Astrocyte of the cerebellum (primary cell): ENCODE results near the gene DEAF1.

Experiments used
- DNase-seq: peaks from one replicate; pipeline ENCODE4 v3.0.0-alpha.2; 2011; ENCODE audit warnings: low read depth
- H3K4me3 ChIP-seq: 2 replicates; pipeline ENCODE4 v1.5.1; 2011; ENCODE audit warnings: mild to moderate bottlenecking, low read depth, low read length, moderate library complexity
- in situ Hi-C: cut with HindIII; loops from 2 replicates; pipeline ENCODE4 v1.10.0; 2017; ENCODE audit warnings: low sequenced_read_pairs
- TF ChIP-seq, protein P1 (sequence below): IDR thresholded peaks from 2 replicates; pipeline ENCODE4 v1.5.1; 2012; ENCODE audit warnings: low read length, low read depth, moderate library complexity, mild to moderate bottlenecking; ENCODE audit errors: missing control alignments

DEAF1 gene

DNA sequence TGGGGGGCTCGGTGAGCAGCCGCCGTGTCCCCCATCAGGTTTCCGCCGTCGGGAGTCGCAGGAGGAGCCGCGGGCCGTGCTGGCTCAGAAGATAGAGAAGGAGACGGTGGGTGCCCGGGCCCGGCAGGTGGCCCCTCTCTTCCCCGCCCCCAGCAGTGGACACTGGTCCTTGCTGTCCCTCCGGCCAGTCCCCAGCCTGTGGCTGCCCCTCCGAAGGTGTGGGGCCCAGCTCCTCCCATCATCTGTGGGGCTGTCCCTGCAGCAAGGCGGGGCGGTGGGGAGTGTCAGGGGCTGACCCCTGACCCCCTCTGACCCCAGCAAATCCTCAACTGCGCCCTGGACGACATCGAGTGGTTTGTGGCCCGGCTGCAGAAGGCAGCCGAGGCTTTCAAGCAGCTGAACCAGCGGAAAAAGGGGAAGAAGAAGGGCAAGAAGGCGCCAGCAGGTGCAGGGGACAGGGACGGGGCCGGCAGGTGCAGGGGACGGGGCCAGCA lies 26.3 kb upstream of the DEAF1 start:
- no peak overlapping the region for H3K4me3 ChIP-seq
- in situ Hi-C loops: no loop called here
- no peak for DNase-seq
- TF ChIP-seq, protein P1, sequence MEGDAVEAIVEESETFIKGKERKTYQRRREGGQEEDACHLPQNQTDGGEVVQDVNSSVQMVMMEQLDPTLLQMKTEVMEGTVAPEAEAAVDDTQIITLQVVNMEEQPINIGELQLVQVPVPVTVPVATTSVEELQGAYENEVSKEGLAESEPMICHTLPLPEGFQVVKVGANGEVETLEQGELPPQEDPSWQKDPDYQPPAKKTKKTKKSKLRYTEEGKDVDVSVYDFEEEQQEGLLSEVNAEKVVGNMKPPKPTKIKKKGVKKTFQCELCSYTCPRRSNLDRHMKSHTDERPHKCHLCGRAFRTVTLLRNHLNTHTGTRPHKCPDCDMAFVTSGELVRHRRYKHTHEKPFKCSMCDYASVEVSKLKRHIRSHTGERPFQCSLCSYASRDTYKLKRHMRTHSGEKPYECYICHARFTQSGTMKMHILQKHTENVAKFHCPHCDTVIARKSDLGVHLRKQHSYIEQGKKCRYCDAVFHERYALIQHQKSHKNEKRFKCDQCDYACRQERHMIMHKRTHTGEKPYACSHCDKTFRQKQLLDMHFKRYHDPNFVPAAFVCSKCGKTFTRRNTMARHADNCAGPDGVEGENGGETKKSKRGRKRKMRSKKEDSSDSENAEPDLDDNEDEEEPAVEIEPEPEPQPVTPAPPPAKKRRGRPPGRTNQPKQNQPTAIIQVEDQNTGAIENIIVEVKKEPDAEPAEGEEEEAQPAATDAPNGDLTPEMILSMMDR: no peak

DNA sequence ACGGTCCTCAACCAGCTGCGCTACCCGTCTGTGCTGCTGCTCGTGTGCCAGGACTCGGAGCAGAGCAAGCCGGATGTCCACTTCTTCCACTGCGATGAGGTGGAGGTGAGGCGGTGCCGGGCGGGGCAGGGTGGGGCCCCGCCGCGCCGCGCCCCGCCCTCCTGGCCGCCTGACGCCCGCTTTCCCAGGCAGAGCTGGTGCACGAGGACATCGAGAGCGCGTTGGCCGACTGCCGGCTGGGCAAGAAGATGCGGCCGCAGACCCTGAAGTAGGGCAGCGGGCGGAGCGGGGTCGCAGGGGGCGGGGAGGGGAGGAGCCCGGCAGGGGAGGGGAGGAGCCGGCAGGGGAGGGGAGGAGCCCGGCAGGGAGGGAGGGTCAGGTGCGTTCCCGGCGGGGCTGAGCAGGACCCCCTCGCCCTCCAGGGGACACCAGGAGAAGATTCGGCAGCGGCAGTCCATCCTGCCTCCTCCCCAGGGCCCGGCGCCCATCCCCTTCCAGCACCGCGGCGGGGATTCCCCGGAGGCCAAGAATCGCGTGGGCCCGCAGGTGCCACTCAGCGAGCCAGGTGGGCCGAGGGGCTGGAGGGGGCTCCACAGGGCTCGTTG lies 25.7 kb upstream of the DEAF1 start:
- H3K4me3 ChIP-seq: no peak overlapping the region
- TF ChIP-seq, protein P1: no peak
- in situ Hi-C loops: no loop called here
- DNase-seq: no peak

DNA sequence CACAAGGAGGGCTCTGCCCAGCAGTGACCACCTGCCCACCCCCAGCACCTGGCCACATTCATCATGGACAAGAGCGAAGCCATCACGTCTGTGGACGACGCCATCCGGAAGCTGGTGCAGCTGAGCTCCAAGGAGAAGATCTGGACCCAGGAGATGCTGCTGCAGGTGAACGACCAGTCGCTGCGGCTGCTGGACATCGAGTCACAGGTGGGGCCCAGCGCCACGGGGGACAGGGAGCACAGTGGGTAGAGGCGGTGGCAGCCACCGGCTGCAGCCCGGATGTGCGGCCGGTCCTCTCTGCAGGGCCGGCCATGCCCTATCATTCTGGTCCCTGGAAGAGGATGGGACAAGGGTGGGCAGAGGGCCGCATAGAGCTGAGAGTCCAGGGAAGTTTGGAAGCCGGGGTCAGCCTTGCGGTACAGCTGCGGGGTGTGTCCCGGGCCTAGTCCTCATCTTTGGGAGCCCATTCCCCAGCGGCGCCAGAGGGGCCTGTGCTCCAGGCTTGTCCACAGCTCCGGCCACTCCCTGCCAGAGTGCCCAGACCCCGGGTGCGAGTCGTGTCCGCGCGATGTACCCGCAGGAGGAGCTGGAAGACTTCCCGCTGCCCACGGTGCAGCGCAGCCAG lies 25.1 kb upstream of the DEAF1 start:
- TF ChIP-seq, protein P1: no peak
- in situ Hi-C loops: no loop called here

DNA sequence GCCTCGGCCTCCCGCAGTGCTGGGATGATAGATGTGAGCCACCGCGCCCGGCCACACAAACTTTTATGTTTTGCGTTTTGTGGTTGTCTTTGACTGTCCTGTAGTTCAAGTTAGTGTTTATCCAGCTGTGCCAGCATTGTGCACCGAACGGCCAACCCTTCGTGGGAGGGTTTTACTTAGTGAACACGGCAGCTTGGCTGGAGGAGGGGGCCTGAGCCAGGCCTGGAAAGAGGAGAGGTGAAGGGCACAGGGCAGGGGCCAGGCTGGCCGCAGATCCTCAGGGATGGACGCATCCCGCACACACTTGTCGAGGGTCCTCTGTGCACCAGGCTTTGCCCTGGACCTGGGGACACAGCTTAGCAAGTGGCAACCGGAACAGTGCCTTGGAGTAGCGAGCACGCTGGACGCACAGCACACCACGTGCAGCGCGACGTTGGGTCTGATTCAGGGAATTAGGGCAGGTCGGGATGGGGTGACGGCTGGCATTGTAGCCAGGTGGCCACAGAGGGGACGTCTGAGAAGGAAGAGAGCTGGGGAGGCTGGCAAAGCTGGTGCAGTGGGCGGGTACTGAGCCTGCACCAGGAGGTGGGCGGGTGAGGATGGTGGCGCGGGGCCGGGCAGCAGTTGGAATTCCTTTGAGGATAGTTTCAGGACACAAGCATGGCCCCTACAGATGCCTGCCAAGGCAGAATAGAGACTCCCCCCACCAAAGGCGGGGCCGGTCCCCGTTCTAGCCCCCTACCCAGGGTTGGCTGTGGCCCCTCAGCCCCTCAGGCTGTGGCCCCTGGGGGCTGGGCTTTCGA lies 24.4 kb upstream of the DEAF1 start:
- in situ Hi-C loops: no loop called here
- no peak overlapping the region for H3K4me3 ChIP-seq
- no peak for DNase-seq
- TF ChIP-seq, protein P1: no peak

More for the DNA sequence above, 25.1 kb upstream of the DEAF1 start:
- H3K4me3 ChIP-seq: no peak overlapping the region
- no peak for DNase-seq

DNA sequence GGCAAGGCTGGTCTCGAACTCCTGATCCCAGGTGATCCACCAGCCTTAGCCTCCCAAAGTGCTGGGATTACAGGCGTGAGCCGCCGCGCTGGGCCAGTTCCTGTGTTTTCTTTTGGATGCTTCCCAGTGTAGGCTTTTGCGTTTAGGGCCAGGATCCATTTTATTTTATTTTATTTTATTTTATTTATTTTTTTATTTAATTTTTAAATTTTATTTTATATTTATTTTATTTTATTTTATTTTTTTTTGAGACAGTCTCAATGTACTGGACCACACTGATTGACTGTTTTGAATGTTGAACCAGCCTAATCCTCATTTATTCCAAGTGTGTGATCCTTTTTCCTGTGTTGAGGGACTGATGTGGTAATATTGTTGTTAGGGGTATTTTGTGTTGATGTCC lies 19.4 kb upstream of the DEAF1 start:
- in situ Hi-C loops: no loop called here
- H3K4me3 ChIP-seq: no peak overlapping the region
- DNase-seq: no peak
- TF ChIP-seq, protein P1: no peak

DNA sequence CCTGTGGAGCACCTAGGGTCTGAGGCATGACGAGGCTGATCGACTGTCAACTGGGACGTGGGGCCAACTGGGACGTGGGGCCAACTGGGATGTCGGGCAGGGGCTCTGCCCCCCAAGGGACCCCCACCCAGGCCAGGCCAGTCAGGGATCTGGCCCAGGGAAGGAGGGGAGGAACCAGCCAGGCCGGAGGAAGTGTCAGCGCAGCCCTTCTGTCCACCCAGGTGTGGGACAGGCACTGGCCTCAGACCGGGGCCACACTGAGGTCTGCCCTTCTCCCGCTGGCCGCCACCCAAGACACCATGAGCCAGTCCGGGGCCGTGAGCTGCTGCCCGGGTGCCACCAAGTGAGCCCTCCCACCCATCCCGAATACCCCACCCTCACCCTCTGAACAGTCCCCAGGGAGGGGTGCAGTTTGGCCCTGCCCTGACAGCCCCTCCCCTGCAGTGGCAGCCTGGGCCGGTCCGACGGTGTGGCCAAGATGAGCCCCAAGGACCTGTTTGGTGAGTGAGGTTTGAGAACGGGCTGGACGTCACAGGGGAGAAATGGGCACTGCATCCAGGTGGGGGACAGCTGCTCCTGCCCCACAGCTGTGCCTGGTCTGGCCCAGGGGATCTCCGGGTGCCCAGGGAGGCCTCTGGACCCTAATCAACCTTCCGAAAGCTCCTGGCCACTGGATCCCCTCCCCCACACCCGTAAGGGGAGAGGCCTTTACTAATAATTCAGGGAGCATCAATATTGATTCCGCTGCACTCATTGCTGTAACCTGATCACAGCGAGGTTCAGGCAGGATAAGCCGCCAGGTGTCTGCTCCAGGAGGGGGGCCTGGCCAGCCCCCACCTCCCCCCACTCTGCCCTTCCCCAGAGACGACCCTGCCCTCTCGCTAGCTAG lies 14.3 kb upstream of the DEAF1 start:
- in situ Hi-C loops: no loop called here
- TF ChIP-seq, protein P1: no peak
- DNase-seq: no peak
- no peak overlapping the region for H3K4me3 ChIP-seq
